ENCODE measurements around the gene METTL13. TPM values are rescaled to one million over a fixed set of nuclear protein-coding genes. Genes with fewer than 3 reads are reported as not detected.
A peak's percentile ranks its signal among the peaks of the same experiment; 100 is the strongest.

The METTL13 gene, protein sequence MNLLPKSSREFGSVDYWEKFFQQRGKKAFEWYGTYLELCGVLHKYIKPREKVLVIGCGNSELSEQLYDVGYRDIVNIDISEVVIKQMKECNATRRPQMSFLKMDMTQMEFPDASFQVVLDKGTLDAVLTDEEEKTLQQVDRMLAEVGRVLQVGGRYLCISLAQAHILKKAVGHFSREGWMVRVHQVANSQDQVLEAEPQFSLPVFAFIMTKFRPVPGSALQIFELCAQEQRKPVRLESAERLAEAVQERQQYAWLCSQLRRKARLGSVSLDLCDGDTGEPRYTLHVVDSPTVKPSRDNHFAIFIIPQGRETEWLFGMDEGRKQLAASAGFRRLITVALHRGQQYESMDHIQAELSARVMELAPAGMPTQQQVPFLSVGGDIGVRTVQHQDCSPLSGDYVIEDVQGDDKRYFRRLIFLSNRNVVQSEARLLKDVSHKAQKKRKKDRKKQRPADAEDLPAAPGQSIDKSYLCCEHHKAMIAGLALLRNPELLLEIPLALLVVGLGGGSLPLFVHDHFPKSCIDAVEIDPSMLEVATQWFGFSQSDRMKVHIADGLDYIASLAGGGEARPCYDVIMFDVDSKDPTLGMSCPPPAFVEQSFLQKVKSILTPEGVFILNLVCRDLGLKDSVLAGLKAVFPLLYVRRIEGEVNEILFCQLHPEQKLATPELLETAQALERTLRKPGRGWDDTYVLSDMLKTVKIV
- polyA plus RNA-seq (ENCODE audit: insufficient read length in 10 of 10) = 10 to 100 TPM; 19.3 to 29.1 (median 20.7) TPM
- long read RNA-seq, donor 1, partial matches to known transcripts = 0 of 2 reads
- long read RNA-seq, donor 1, other reads (novel, unspliced or antisense) = 0 of 2 reads
- long read RNA-seq, donor 2, partial matches to known transcripts = 0 of 1 reads
- long read RNA-seq, donor 2, other reads (novel, unspliced or antisense) = 0 of 1 reads
- long read RNA-seq, donor 3 = 0 reads
- long read RNA-seq, donor 4, partial matches to known transcripts = 0 of 3 reads
- long read RNA-seq, donor 4, other reads (novel, unspliced or antisense) = 0 of 3 reads
- long read RNA-seq, donor 5, partial matches to known transcripts = 0 of 2 reads
- long read RNA-seq, donor 5, other reads (novel, unspliced or antisense) = 0 of 2 reads
- long read RNA-seq, donor 6, transcript METTL13-201 (8 exons, 3,327 nt) = major isoform, 6 of 6 reads
- long read RNA-seq, donor 6, partial matches to known transcripts = 0 of 6 reads
- long read RNA-seq, donor 6, other reads (novel, unspliced or antisense) = 0 of 6 reads
- long read RNA-seq, donor 7, partial matches to known transcripts = 0 of 4 reads
- long read RNA-seq, donor 7, other reads (novel, unspliced or antisense) = 0 of 4 reads
- long read RNA-seq, donor 8, partial matches to known transcripts = 0 of 1 reads
- long read RNA-seq, donor 8, other reads (novel, unspliced or antisense) = 0 of 1 reads
- long read RNA-seq, donor 9, partial matches to known transcripts = 0 of 2 reads
- long read RNA-seq, donor 9, other reads (novel, unspliced or antisense) = 0 of 2 reads

DNA sequence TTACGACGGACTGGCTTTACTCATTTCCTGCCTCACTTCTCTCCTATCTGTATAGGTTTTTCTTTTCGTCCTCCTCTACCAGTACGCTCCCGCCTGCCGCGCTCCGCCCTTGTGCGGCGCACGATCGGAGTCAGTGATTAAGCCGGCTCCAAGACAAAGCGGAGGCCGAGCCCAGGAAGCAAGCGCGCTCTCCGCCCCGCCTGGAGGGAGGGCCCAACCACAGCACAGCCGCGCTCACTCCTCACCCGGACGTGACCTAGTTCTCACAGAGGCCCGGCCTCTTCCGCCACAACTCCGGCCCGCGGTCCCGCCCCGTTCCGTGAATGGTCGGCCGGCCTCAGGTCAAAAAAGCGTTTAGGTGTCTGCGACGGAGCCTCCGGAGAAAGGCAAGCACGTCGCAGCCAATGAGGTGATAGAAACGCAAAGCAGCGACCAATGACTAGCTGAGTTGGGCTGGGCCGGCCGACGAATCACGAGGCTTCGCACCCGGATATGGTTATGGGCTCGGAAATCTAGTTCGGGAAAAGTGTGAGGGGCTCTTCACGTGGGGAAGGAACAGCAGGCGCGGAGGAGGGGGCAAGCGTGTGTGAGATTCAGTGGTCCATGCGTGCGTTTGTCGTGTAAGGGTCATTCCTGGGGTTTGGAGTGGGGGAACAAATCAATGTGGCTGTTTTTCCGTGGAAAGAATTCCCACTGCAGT is at the start of gene METTL13:
Gene METTL13 (plus strand): TSS at position 485 of the 700 bp plus-strand sequence. CDS start 308 bp downstream, outside the sequence.
- peak; percentile 99 to 100 (median 99) for DNase-seq

DNA sequence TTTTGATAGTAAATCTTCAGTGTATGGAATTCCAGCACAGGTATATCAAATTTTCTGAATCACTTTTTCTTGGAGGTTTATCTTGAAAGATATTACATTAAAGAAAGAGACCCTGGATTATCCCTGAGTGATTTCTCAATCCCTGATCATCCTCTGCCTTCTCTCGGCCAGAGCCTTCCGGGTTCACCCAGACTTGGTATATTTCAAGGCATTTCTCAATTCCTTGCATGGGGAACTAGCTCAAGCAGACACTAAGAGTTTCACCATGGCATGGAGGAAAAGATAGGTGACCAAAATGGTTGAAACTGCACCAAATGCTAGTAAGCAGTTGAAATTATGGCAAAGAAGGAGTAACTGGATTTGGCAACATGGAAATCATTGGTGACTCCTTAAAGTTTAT is 45.3 kb upstream of the METTL13 start:
- no peak for DNase-seq

DNA sequence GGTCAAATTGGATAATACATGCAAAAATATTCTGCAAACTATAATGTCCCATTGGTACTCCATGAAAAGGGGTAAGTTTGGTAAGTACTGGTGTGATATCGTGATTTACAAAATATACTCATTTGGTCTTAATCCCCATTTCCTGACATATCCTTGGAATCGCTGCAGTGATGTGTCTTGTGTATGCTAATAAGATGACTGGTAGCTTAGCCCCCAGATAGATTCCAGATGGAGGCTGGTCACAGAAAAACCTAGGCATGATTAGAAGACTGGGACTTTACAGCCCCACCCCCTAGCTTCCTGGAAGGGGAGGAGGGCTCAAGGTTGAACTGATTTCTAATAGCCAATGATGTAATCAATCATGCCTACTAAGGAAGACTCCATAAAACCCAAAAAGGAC is 42.5 kb upstream of the METTL13 start:
- peak in 1 of 3 donors; percentile 18 for DNase-seq

DNA sequence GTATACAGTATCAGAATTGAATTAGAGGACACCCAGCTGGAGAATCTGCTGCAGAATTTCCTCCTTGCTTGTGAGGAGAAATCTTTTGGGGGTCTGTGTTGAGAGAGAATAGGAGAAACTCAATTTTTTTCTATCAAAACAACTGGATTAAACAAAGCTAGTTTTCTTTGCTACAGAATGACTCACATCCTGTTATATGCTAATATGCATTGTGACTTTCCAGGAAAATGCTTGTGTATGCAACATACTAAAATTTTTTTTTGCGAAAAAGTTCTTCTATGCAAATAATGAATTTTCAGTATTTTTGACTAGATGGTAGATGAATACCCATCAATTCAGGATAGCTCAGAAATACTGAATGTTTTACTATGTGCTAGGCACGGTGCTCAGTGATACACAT is 41.8 kb upstream of the METTL13 start:
- DNase-seq = no peak

DNA sequence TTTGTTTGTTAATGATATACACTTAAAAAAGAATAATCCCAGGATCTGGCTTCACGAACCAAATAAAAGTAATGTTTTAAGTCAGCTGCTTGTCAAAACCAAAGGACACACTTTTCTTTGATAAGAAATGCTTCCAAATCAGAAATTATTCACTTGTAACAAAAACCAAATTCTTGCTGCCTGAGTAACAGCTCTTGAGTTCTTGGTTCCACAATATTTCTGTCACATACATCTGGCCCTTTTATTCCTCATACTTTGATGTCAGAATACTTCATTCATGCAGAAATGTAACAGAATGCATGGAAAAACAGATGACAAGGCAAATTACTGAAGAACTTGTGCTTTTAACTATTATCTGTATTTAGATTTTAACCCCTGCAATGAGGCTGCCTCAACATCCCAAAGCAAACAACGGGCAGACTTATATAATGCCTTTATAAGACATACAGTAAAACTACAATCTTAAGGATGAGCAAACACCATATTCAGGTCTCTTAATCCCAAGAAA is 41.0 kb upstream of the METTL13 start:
- DNase-seq = no peak

DNA sequence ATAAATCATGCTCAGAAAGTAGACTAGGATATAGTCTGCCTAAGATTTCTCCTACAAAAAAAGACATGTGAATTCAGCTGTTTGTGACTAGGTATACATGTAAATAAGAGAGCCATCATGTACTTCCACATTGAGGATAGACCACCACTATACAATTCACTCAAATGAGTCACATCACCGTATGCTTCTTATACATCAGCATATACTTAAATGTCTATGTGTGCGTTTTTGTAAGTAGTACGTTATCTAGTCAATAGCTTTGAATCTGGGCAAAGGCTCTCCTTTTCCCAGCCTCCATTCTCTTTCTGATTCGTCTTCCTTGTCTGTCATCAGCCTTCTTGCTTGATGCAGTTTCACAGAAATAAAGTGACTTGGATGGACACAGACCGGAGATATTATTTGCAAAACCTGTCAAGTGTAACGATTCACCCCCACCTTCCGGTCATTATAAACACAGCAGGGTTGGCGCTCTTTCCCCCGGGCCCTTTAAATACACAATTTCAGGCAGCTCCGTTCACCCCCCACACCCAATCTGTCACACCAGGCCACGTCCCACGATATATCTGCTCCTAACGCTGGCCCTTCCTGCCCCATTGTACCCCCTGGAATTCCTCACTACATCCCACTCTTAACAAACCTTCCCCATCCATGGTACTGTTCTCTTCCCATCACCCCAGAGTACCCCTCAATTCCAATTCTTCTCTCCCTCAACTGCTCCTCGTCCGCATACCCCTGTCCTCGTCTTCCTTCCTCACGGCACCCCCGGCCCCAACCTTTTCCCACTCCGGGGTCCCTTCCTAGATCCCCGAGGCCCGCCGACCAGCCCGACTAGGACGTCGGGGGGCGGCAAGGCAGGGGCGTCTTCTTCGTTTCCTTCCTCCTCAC is 40.2 kb upstream of the METTL13 start:
- peak; percentile 35 to 83 (median 62) for DNase-seq

DNA sequence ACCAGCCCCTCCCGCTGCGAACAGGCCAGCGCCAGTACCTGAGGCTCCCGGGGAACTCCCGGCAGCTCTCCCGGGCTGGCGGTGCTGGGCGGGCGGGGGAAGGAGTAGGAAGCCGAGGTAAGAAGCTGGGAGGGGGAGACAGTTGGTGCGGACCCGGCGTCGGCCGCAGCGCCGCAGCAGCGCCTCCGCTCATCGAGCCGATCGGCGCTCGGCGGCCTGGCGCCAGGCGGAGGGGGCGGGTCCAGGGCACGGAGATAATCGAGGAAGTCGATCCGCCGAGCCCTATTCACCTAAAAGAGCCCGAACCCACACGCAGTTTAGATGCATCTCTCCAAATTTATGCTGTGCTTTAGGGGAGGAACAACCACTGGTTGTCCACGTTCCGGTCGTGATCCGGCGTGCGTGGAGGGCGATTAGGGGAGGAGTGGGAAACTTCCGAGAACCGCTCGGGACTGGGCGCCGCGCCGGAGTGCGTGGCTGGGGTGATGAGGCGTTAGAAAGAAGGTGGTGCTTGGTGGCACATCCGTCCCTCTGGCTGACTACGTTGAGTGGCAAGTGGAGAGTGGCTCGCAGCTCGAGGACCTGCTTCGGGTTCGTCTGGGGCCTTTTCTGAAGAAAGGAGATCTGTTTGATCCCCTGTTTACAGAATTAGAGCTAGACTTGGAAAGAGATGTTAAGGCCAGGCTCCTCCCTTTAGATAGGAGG is 39.4 kb upstream of the METTL13 start, which contains the start of gene VAMP4:
Gene VAMP4 (minus strand): TSS at position 194 of the 705 bp plus-strand sequence. CDS start 3,651 bp downstream, outside the sequence.
- peak; percentile 87 to 98 (median 95) for DNase-seq

DNA sequence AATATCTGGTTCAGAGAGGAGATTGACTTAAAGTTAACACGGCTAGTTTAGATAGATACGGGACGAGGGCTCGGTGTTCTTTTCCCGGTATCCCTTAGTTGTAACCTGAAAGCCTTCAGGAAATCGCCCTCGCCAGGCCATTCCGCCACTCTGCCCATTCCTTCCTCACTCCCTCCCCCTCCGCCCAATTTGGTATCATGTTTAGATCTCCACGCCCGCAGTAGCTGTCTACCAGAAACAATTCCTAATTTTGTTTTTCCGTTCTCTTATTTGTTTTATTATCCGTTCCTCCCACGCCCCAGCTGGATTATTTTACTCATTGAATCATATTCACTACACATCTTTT is 38.9 kb upstream of the METTL13 start:
- peak in 2 of 3 donors; percentile 39 to 70 for DNase-seq

DNA sequence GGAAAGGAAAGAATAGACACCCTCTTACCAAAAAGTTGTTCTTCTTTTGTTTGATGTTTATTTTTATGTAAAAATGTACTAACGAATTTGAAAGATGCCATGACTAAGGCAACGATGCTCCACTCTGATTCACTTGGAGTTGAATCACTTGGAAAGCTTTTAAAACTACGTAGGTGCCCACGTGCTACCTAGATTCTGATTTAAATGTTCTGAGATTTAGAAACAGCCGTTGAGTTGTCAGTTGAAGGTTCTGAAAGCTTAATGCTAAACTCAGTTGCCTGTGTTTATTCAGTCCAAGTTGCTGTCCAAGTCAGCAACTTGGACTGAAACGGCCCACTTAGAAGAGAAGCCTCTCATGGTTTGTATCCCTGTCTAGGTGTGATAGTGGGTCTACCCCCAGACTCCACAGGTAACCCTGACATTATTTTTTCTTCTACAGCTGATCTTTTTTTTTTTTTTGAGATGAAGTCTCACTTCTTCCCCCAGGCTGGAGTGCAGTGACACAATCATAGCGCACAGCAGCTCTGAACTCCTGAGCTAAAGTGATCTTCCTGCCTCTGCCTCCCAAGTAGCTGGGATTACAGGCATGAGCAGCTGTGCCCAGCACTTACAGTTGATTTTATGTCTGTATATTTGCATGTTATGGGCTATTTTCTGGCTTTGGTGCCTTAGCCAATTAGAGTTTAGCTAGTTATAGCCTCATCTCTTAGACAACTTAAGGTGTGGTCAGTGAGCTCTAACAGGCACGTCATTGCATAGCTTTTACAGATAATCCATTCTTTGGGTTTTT is 38.2 kb upstream of the METTL13 start:
- peak; percentile 29 to 65 (median 48) for DNase-seq

DNA sequence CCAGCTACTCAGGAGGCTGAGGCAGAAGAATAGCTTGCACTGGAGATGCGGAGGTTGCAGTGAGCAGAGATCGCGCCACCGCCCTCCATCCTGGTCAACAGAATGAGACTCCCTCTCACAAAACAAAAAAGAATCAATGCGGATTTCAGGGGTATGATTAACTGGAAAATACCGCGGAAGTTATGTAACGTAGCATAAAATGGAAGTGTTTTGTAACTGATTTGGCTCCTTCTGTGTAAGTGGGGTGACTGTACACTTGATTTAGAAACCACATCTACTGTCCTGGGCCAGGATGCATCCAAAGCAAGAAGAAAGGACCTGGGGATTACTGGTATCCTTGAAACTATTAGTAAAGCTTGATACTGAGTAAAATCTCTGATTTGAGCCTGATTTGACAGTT is 36.5 kb upstream of the METTL13 start:
- DNase-seq = no peak

DNA sequence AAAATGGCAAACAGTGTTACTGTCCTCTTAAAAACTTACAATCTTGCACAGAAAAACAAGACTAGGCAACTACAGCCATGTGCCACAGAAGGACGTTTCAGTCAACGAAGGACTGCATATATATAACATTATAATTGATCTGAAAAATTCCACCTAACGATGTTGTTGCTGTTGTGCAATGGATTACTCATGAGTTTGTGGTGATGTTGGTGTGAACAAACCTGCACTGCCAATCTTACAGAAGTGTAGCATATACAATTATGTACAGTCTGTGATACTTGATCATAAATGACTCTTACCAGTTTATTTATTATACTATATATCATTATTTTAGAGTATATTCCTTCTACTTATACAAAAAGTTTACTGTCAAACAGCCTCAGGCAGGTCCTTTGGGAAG is 32.8 kb upstream of the METTL13 start:
- DNase-seq = no peak

DNA sequence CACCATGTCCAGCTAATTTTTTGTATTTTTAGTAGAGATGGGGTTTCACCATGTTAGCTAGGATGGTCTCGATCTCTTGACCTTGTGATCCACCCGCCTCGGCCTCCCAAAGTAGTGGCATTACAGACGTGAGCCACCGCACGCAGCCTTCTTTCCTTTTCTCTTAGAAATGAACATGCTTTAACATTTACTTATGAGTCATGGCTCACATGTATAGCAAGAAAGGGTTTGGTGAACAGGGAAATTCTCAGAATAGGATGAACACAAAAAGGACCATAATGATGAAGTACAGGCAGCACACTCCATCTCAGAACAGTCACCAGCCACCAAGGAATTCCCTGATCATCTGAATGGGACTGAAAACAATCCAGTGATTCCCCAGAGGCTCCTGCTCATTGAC is 30.2 kb upstream of the METTL13 start:
- DNase-seq = no peak

DNA sequence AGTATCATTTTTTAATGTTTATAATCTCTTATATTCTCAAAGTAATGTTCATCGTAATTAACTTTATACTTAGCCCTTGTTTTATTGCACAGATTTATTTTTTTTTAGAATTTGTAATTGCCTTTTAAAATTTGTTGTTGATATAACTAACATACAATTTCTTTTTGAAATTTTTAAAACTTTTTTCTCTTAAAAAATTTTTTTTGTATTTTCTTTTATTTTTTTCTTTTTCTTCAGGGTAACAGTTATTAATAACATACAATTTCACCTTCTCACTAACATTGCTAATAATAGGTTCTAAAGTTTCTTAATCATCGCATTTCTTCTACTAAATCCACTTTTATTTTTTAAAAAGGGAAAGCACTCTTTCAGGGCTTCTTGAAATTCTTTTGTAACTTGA is 28.3 kb upstream of the METTL13 start:
- DNase-seq = no peak

DNA sequence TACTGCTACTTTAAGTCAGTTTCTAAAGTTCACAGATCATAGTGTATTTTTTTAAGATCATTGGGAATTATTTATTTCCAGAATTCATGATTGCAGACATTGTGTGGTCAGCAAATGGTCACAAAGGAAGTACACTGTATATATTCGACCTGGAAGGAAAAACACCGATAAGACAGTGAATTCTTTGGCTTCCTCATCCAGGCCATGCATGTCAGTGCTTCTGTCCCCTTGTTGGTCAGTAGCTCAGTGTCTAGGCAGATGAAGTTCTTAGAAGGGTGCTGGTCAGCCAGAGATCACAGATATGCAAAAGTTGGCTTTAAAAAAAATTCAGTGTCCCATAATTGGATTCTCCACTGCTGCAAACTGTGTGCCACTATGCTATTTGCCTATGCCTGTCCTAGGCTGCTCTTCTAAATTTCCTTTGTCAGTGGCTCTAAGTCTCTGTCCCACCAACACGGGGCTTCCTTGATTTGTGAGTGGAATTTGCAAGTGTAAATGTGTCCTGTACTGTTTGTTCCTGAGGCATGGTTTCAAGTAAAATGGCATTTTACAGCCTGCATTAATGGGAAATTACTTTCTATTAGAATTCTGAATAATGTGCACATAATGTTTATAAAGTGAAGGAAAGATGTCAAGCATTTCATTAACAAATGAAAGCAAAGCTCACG is 27.6 kb upstream of the METTL13 start:
- DNase-seq = no peak

DNA sequence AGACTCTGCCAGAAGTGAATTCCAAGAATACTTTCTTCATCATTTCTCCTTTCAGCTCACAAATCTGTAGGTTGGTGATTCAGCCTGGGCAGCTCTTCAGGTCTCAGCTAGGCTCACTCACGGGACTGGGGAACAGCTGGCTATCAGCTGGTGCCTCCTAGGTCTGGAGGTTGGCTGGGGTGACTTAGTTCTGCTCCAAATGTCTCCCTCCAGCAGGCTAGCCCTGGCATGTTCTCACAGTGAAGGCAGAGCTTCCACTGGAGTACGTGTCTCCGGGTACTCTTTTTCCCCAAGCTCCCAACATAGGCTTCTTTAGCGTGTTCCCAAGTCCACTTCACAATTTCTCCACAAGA is 27.1 kb upstream of the METTL13 start:
- DNase-seq = peak in 1 of 3 donors; percentile 18

DNA sequence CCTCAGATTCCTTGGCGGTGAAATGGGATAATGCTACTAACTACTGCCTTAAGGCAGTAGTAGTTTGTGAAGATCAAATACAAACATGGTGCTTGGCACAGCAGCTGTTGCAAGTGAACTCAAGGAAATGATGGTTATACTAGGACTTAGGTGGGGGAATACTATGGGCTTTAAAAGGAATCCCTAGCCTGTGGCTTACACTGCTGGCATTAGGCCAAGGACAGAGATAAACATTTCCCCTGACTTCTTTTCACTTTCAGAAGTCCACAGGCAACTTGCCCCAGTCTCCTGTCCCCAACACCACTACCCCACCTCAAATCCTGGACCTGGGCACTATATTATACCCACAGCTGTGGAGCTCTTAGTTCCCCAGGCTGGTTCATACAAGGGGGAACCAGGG is 26.5 kb upstream of the METTL13 start:
- no peak for DNase-seq

DNA sequence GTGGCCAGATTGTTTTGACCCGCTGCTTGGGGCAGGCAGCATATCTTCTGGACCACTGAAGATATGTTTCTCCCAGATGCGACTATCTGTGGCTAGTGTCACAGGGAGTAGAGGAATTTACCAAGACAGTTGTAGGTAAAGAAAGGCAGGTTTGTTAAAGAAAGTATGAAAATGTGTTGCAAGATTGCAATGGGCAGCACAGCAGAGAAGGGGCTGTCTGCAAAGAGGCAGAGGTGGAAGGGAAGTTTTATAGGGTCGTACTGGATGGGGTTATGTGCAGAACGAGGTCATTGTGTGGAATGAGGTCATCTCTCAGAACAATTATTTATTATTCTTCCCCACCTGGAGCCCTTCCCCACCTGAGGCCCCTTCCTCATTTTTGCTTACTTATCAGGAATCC is 24.6 kb upstream of the METTL13 start:
- DNase-seq = no peak
